CD4-positive, alpha-beta memory T cell (primary cell): ENCODE measurements around the gene ACOT12. TPM values are rescaled to one million over a fixed set of nuclear protein-coding genes. Genes with fewer than 3 reads are reported as not detected.
"Not testable (repeated sequence)": the region's sequence is repeated elsewhere in the genome, so short reads cannot be mapped to it uniquely, and the experiment has no call there.

ENCODE experiments used
- CTCF ChIA-PET: fragments of 350-600 bp; sonication (Branson Sonifier 250); formaldehyde crosslinking; loops from one replicate; lab custom pipeline; 2021; ENCODE audit warnings: inconsistent platforms; ENCODE audit not compliant: partially characterized antibody; lab: Charles Lee
- POLR2A ChIA-PET: fragments of 350-600 bp; sonication (Branson Sonifier 250); formaldehyde crosslinking; loops from one replicate; lab custom pipeline; 2021; ENCODE audit not compliant: partially characterized antibody; lab: Charles Lee
- DNase-seq, 5 donors: peaks; one replicate each; pipeline versions ENCODE4 v3.0.0 to v3.0.0-alpha.2; 2020 to 2022; ENCODE audit warnings: mixed read lengths in 1 of 5
- H3K27ac ChIP-seq: one replicate; pipeline ENCODE4 v1.7.0; 2013; ENCODE audit warnings: low read depth, low read length
- H3K27me3 ChIP-seq: 2 replicates; pipeline ENCODE4 v1.7.0; 2013; ENCODE audit warnings: mild to moderate bottlenecking, low read length, moderate library complexity; ENCODE audit not compliant: insufficient read depth
- H3K36me3 ChIP-seq: 2 replicates; pipeline ENCODE4 v1.7.0; 2013; ENCODE audit warnings: mild to moderate bottlenecking, low read length, moderate library complexity; ENCODE audit not compliant: insufficient read depth
- H3K4me1 ChIP-seq: 2 replicates; pipeline ENCODE4 v1.7.0; 2013; ENCODE audit warnings: mild to moderate bottlenecking, low read length, moderate library complexity; ENCODE audit not compliant: insufficient read depth
- H3K4me3 ChIP-seq, 2 donors: one replicate each; pipeline ENCODE4 v1.7.0; 2013; ENCODE audit warnings: low read length in 2 of 2, mild to moderate bottlenecking in 1 of 2
- H3K9me3 ChIP-seq, 2 donors: one replicate each; pipeline ENCODE4 v1.7.0; 2013; ENCODE audit warnings: low read length in 2 of 2, control low read depth in 1 of 2; ENCODE audit not compliant: control insufficient read depth in 1 of 2
- H3K27ac Mint-ChIP-seq, 7 donors: one replicate each; pipeline ENCODE4 v1.8.0; 2020 to 2021; ENCODE audit warnings: mixed read lengths in 7 of 7, mild to moderate bottlenecking in 6 of 7, inconsistent platforms in 3 of 7, moderate library complexity in 3 of 7
- H3K27me3 Mint-ChIP-seq, 2 donors: one replicate each; pipeline ENCODE4 v1.8.0; 2020 to 2021; ENCODE audit warnings: mixed read lengths in 2 of 2
- H3K36me3 Mint-ChIP-seq, 2 donors: one replicate each; pipeline ENCODE4 v1.8.0; 2020 to 2021; ENCODE audit warnings: mixed read lengths in 2 of 2, inconsistent platforms in 1 of 2, mild to moderate bottlenecking in 1 of 2
- H3K4me1 Mint-ChIP-seq, 4 donors: one replicate each; pipeline ENCODE4 v1.8.0; 2020 to 2021; ENCODE audit warnings: mixed read lengths in 4 of 4, mild to moderate bottlenecking in 1 of 4
- H3K4me3 Mint-ChIP-seq, 8 donors: one replicate each; pipeline ENCODE4 v1.8.0; 2020 to 2021; ENCODE audit warnings: mixed read lengths in 8 of 8, mild to moderate bottlenecking in 7 of 8, moderate library complexity in 6 of 8, inconsistent platforms in 3 of 8
- H3K9me3 Mint-ChIP-seq, 8 donors: one replicate each; pipeline ENCODE4 v1.8.0; 2020 to 2021; ENCODE audit warnings: mixed read lengths in 8 of 8, mild to moderate bottlenecking in 5 of 8, inconsistent platforms in 3 of 8, moderate library complexity in 1 of 8
- intact Hi-C: fragments of 100-400 bp; cut with micrococcal nuclease; formaldehyde crosslinking; loops from one replicate; pipeline ENCODE4 v1.15.1; 2023
- polyA plus RNA-seq, 2 donors: library from polyadenylated mRNA; unstranded; fragments of 300-500 nt; fragmentation: Illumina TruSeq; gene quantifications; one replicate each; pipeline ENCODE4 v1.2.3, GENCODE V29; 2021
- total RNA-seq, 2 experiments: library from RNA; stranded (reverse); gene quantifications; one replicate each; pipeline ENCODE4 v1.2.3, GENCODE V29; 2021

The ACOT12 gene
- total and polyA plus RNA-seq, 4 experiments from 2014 or later = 0.41 TPM; not detected in 3

DNA sequence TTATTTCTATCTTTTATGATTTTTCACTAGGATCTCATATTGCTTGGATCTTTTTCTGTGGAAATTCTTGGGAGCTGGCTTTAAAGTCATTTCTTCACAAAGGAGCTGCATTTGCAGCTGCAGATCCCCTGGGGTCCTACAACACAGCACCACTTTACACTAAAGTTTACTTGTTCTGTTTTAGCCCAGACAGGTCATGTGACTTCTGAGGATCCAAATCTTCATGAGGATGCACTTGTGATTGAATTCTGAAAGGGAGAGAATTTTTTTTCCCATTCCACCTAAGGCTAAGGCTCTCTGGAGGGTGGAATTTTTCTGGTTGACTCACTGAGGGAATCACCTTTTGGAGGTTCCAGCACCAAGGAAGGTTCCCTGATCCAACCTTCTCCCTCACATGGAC, 43.4 kb downstream of the ACOT12 start:
- Mint-ChIP-seq H3K27me3 (peaks cover 1 to 3% of the 10 kb centered on the region in 2 donors), H3K36me3 (no peaks in the 10 kb centered on the region), H3K4me3 (no peak overlapping the region), H3K9me3 (peaks cover 0 to 2% (median 0%) of the 10 kb centered on the region in 8 donors), H3K4me1 (no peaks in the 10 kb centered on the region), H3K27ac (no peak overlapping the region)
- no peaks in the 10 kb centered on the region for H3K4me1 ChIP-seq
- ChIA-PET POLR2A (no interaction called here), CTCF (no interaction called here)
- no peaks in the 10 kb centered on the region for H3K36me3 ChIP-seq
- H3K27ac ChIP-seq = no peak overlapping the region
- no peak for DNase-seq
- H3K27me3 ChIP-seq = no peaks in the 10 kb centered on the region
- intact Hi-C loops = no loop called here
- no peaks in the 10 kb centered on the region for H3K9me3 ChIP-seq
- H3K4me3 ChIP-seq = no peak overlapping the region

DNA sequence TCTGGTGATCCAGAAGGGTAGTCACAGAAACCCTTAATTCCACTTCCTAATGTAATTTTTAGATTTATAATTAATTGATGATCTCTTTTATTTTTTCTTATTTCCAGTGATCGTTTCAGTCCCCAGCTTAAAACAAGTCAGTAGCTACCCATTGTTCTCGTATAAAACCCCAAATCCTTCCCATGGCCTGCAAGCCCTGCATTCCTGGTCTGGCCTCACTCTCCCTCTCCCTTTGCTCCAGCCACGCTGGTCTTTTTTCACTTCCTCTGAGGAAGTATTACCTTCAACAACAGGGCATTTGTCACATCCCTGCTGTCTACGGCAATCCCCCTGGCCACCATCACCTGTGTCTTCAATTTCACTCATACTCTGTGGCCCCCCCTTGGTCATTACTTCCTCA, 44.8 kb downstream of the ACOT12 start:
- Histone ChIP-seq H3K4me3 (no peak overlapping the region), H3K36me3 (no peaks in the 10 kb centered on the region), H3K4me1 (no peaks in the 10 kb centered on the region), H3K27me3 (no peaks in the 10 kb centered on the region), H3K9me3 (no peaks in the 10 kb centered on the region), H3K27ac (no peak overlapping the region)
- Mint-ChIP-seq H3K9me3 (peaks cover 0 to 2% (median 0%) of the 10 kb centered on the region in 8 donors), H3K36me3 (no peaks in the 10 kb centered on the region), H3K27ac (no peak overlapping the region), H3K4me1 (no peaks in the 10 kb centered on the region), H3K27me3 (peaks cover 1 to 3% of the 10 kb centered on the region in 2 donors), H3K4me3 (no peak overlapping the region)
- intact Hi-C loops = no loop called here
- no peak for DNase-seq
- ChIA-PET POLR2A (no interaction called here), CTCF (no interaction called here)

DNA sequence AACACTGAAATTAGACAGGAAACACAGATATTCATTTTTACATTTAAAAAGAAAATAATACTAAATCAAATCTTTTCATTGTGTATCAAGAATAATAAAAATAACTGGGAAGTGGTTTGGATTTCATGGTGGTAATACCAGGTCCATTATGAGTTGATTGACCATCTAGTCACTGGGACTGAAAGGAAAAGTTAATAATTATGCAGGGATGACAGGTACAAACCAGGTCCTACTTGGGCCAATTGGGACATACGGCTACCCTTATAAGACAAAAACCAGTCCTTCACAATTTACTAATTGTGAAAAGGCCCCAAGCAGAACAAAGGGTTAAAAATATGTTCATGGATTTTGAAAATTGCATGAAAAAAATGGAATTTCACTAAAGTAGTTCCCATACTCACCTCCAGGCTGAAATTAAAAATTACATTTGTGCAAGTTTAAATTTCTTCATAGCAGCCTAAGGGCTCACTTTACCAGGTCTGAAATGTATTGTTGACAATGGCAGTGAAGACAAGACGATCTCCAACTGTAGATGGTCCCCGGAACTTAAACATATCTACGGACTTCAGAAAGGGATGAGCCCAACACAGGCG, 48.4 kb downstream of the ACOT12 start:
- peaks cover 3% of the 10 kb centered on the region for H3K27me3 ChIP-seq
- H3K27me3 Mint-ChIP-seq = peaks cover 1 to 2% of the 10 kb centered on the region in 2 donors
- H3K9me3 ChIP-seq = no peaks in the 10 kb centered on the region
- H3K27ac ChIP-seq = no peak overlapping the region
- H3K9me3 Mint-ChIP-seq = peaks cover 0 to 2% (median 0%) of the 10 kb centered on the region in 8 donors
- DNase-seq = no peak
- POLR2A ChIA-PET = no interaction called here
- intact Hi-C loops = no loop called here
- CTCF ChIA-PET = no interaction called here
- H3K36me3 ChIP-seq = no peaks in the 10 kb centered on the region
- no peaks in the 10 kb centered on the region for H3K4me1 ChIP-seq
- H3K36me3 Mint-ChIP-seq = no peaks in the 10 kb centered on the region
- H3K4me3 Mint-ChIP-seq = no peak overlapping the region
- H3K27ac Mint-ChIP-seq = no peak overlapping the region
- no peaks in the 10 kb centered on the region for H3K4me1 Mint-ChIP-seq
- H3K4me3 ChIP-seq = no peak overlapping the region

DNA sequence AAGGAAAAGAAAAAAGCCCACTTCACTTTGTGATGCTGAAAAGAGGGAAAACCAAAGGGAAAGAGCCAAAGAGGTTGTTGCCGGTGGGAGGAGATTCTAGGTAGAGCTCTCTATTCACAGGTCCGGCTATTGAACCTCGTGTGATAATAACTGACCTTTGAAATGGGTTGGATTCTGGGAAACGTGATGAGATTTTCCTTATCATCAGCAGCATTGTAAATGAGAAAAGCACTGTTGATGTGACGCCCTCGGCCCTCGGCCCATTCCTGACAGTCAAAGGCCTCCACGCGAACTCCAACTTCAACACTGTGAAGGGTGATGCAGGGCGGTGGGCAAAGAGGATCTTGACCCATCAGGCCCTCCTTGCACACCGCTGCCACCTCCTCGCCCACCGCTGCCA, 49.2 kb downstream of the ACOT12 start:
- H3K27me3 Mint-ChIP-seq = peaks cover 1 to 2% of the 10 kb centered on the region in 2 donors
- H3K9me3 Mint-ChIP-seq = peaks cover 0 to 2% (median 0%) of the 10 kb centered on the region in 8 donors
- H3K36me3 ChIP-seq = no peaks in the 10 kb centered on the region
- no peak for DNase-seq
- intact Hi-C loops = no loop called here
- no peaks in the 10 kb centered on the region for H3K36me3 Mint-ChIP-seq
- no peak overlapping the region for H3K27ac ChIP-seq
- CTCF ChIA-PET = interaction anchor here (0.6 kb wide), 1 partner anchor 42 kb away, joined by 3 read pairs; no protein-coding TSS in a partner anchor
- H3K27me3 ChIP-seq = peaks cover 3% of the 10 kb centered on the region
- H3K4me1 ChIP-seq = no peaks in the 10 kb centered on the region
- H3K9me3 ChIP-seq = no peaks in the 10 kb centered on the region
- no peak overlapping the region for H3K27ac Mint-ChIP-seq
- H3K4me3 ChIP-seq = no peak overlapping the region
- H3K4me3 Mint-ChIP-seq = no peak overlapping the region
- H3K4me1 Mint-ChIP-seq = no peaks in the 10 kb centered on the region
- POLR2A ChIA-PET = no interaction called here

DNA sequence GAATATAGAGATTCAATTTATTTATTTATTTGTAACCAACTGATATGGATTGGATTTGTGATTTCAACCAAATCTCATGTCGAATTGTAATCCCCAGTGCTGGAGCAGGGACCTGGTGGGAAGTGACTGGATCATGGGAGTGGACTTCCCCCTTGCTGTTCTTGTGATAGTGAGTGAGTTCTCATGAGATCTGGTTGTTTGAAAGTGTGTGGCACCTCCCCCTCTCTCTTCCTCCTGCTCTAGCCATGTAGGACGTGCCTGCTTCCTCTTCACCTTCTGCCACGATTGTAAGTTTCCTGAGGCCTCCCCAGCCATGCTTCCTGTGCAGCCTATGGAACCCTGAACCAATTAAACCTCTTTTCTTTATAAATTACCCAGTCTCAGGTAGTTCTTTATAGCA, 55.7 kb downstream of the ACOT12 start:
- POLR2A ChIA-PET, H3K36me3 Mint-ChIP-seq, H3K27me3 ChIP-seq, DNase-seq, CTCF ChIA-PET, H3K4me1 ChIP-seq, H3K27me3 Mint-ChIP-seq, H3K36me3 ChIP-seq, intact Hi-C loops, H3K27ac ChIP-seq, H3K27ac Mint-ChIP-seq, H3K4me3 ChIP-seq, H3K9me3 ChIP-seq, H3K4me3 Mint-ChIP-seq, H3K4me1 Mint-ChIP-seq, H3K9me3 Mint-ChIP-seq: not testable (repeated sequence)

DNA sequence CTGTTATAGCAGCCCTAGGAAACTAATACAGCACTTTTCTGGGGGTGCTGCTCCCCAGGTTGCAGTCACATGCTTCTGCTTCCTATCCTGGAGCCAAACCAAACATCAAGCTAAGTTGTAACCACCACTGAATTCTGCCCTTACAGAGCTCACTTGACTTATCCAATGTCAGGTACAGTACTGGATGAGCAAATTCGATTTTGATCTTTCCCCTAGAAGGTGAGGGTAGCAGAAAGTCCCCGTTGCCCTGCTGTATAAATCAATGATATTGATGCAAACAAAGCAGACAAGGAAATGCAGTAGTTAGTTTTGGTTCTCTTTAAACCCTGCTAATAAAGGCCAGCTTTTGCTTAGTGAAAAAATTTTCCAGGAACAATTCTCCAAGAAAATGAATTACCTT, 56.1 kb downstream of the ACOT12 start:
- no peaks in the 10 kb centered on the region for H3K9me3 ChIP-seq
- Mint-ChIP-seq H3K27ac (no peak overlapping the region), H3K36me3 (no peaks in the 10 kb centered on the region), H3K27me3 (peaks cover 2 to 5% of the 10 kb centered on the region in 2 donors), H3K4me3 (no peak overlapping the region), H3K4me1 (peaks cover 0 to 3% (median 0%) of the 10 kb centered on the region in 4 donors), H3K9me3 (peaks cover 0 to 8% (median 3%) of the 10 kb centered on the region in 8 donors)
- no peaks in the 10 kb centered on the region for H3K36me3 ChIP-seq
- intact Hi-C loops = no loop called here
- H3K4me1 ChIP-seq = no peaks in the 10 kb centered on the region
- CTCF ChIA-PET = no interaction called here
- no peak overlapping the region for H3K4me3 ChIP-seq
- POLR2A ChIA-PET = no interaction called here
- peaks cover 3% of the 10 kb centered on the region for H3K27me3 ChIP-seq
- H3K27ac ChIP-seq = no peak overlapping the region
- no peak for DNase-seq

DNA sequence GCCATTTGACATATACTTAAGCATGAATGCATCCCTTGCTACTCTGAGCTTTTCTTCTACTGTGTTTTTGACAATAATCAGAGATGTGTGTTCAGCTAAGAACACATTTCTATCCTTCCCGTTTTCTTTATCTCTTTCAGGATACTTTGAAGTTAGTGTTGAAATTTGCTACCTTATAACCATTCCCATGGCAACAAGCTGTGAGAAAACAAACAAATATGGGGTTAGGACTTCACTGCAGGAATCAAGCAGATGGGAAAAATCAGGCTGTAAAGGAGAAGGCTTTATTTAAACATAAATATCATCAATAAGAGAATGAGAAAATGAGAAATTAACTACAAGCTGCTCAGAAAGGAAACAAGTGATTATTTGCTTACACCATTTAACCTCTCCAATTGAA, 57.4 kb downstream of the ACOT12 start:
- ChIA-PET CTCF (no interaction called here), POLR2A (no interaction called here)
- Mint-ChIP-seq H3K36me3 (no peaks in the 10 kb centered on the region), H3K27me3 (peaks cover under 1 to 7% of the 10 kb centered on the region in 2 donors), H3K4me3 (no peak overlapping the region), H3K27ac (no peak overlapping the region), H3K4me1 (peaks cover 0 to 3% (median 0%) of the 10 kb centered on the region in 4 donors), H3K9me3 (peaks cover 0 to 8% (median 3%) of the 10 kb centered on the region in 8 donors)
- Histone ChIP-seq H3K4me3 (no peak overlapping the region), H3K36me3 (no peaks in the 10 kb centered on the region), H3K27me3 (peaks cover 3% of the 10 kb centered on the region), H3K9me3 (no peaks in the 10 kb centered on the region), H3K4me1 (no peaks in the 10 kb centered on the region), H3K27ac (no peak overlapping the region)
- intact Hi-C loops = no loop called here
- DNase-seq = no peak
